HG03575 (cell line): ENCODE data around the gene RHBDF2.

Experiments used
- ATAC-seq: cut with Tn5 transposase; IDR thresholded peaks from one replicate; pipeline ENCODE4 v1.9.1; 2021; ENCODE audit not compliant: unreplicated experiment, insufficient number of reproducible peaks, low FRiP score; ENCODE audit errors: extremely low read depth

RHBDF2 gene

GRCh38 chr17:76446449-76447231, 54.6 kb downstream of the RHBDF2 start:
- ATAC-seq = no peak

DNA sequence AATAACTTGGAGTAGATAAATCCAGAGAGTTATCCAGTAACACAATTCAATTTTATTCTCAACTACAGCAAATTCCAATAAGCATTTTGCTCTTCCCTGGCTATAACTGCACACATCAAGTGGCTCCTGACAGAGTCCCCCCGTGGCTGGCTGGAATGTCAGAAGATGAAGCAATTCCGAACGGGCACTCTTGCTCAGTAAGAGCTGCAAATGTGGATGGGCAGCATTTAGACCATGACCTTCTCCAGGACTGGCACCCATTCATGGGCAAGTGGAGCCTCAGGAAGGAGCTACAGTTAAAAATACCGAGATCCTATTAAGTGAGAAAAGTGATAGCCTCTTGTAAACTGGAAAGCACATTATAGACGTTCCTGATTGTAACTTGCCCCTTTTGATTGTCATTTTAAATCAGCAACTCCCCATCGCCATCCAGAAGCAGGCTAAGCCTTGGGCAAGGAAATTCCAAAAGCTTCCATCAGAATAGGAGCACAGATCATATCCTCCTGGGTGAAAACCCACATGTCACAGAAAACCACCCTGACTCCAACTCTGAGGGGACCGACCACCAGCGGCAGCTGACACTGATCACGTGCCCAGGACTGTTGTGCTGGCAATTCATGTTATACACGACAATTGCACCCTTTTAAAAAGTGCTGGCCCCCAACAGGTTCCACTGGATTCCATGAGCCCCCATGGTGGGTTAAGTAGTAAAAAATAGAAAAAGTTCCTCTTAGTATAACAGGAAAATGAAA, 55.4 kb downstream of the RHBDF2 start:
- ATAC-seq = no peak

DNA sequence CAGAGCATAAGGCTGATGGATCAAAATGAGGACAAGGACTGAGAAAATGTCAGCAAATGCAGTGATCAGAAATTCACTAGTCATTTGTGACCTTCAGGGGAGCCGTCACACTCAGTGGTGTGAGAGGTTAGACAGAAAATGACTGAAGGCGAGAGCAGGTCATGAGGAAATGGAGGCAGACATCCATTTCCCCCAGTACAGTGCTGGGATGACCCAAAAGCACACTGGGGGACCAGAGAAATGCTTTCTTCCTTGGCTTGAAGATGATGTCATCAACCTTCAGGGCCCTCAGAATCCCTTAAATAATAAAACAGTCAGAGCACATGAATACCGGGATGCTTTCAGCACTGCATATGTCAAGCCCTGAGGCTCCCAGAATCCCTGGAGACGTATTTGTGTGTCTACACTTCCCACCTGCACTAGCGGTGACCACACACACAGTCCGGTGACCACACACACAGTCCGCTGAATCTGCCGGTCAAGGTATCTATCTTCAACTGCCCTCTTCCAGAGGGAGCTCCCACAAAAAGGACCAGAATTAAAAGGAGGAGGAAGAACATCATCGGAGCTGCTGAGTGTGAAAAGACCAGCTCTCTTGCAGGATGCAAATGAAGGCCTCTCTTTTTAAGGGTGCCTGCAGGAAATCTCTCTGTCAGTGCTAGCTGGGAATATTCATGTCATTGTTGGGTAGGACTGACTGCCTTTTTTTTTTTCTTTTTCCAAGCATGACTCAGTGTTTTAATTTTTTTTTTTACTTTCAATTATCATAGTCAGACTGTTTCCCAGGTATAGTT, 56.5 kb downstream of the RHBDF2 start:
- ATAC-seq = no peak

GRCh38 chr17:76442341-76443338, 58.6 kb downstream of the RHBDF2 start:
- no peak for ATAC-seq

- no peak for ATAC-seq
Measured at GRCh38 chr17:76441686-76442340, 59.4 kb downstream of the RHBDF2 start.

GRCh38 chr17:76440751-76441362, 60.4 kb downstream of the RHBDF2 start:
- no peak for ATAC-seq

DNA sequence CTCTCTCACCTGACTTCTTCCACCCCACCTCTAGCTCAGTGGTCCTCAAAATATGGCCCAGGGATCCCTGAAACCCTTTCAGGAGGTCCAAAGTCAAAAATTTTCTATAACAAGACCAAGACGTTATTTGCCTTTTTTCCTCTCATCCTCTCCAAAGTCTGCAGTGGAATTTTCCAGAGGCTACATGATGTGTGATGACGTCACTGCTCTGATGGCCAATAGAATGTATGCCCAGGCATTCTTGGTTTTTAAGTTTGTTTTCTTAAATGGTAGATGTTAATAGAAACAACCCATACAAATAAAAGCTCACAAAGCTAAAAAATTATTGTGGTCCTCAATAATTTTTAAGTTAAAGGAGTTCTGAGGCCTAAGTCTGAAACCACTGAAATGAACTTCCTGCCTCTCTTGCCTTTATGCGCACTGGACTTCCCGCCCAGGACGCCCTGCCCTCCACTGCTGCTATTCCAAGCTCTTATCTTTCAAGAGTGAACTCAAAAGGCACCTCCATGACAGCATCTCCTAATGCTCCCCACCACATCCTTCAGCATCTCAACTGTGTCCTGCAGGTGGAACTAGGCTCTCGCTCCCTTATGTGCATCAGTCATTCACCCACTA, 61.8 kb downstream of the RHBDF2 start:
- ATAC-seq = no peak

GRCh38 chr17:76438906-76439305, 62.3 kb downstream of the RHBDF2 start:
- no peak for ATAC-seq

DNA sequence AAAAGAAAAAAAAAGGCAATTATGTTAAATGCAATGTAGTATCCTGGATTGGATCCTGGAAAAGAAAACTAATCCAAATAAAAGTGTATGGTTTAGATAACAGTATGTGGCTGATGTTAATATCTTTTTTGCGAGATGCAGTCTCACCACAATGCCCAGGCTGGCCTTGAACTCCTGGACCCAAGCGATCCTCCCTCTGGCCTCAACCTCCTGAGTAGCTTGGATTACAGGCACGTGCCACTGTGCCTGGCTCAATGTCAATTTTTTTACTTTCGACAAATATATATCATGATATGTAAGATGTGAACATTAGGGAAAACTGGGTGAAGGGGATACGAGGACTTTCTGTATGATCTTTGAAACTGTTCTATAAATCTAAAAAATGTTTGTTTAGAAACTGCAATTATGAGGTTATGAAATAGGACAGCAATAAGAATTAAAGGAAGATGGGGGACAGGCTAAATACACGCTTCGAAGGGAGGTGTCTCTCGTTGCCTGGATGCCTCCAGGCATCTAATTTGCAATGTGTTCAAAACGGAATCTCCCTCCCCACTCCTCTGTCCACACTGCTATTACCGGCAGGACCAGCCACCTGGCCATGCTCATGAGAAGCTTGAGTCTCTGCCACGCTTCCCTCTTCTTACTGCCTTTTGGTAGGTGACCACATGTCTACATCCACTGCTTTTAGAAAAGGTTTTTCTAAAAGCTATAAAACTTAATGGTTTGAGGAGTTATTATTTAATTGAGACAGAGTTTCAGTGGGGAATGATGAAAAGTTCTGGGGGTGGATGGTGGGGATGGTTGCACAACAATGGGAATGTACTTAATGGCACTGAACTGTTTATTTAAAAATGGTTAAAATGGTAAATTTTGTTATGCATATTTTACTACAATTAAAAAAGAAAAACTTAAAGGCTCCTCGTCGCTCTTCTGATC, 63.5 kb downstream of the RHBDF2 start:
- ATAC-seq = no peak

- ATAC-seq = no peak
Measured at GRCh38 chr17:76435751-76436150, 65.5 kb downstream of the RHBDF2 start.

GRCh38 chr17:76434870-76435269, 66.4 kb downstream of the RHBDF2 start:
- no peak for ATAC-seq

DNA sequence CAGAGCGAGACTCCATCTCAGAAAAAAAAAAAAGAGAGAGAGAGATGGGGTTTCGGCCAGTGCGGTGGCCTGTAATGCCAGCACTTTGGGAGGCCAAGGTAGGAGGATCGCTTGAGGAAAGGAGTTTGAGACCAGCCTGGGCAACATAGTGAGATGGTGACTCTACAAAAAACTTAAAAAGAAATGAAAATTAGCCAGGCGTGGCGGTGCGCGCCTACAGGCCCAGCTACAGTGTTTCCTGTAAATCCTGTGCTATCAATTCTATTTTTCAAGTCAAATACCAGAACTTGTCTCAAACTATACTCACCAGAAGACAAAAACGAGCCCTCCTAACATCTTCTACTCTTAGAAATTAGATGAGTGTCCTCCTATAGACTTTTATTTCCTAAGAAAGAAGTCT, 67.5 kb downstream of the RHBDF2 start:
- no peak for ATAC-seq

GRCh38 chr17:76432712-76433336, 68.4 kb downstream of the RHBDF2 start:
- no peak for ATAC-seq

GRCh38 chr17:76432004-76432403, 69.2 kb downstream of the RHBDF2 start:
- ATAC-seq = no peak

DNA sequence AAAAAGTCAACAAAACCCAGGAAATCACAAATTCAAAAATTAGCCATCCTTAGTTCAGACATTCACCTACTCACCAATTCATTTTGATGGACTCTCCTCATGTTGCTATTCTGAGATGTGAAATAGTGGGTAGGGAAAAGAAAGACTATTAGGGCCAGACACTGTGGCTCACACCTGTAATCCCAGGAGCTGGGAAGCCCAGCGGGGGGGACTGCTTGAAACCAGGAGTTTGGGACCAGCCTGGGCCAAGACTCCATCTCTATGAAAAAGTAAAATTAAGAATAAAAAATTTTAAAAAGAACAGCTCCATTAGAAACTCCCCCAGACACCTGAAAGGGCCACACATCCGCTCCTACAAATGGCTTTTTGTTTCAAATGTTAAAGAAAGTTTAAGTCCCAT, 69.7 kb downstream of the RHBDF2 start:
- no peak for ATAC-seq

GRCh38 chr17:76428511-76428910, 72.7 kb downstream of the RHBDF2 start:
- no peak for ATAC-seq
